ENCODE results near the gene LDLRAP1. TPM values are rescaled to one million over a fixed set of nuclear protein-coding genes. Genes with fewer than 3 reads are reported as not detected.
"Not testable (repeated sequence)": the region's sequence is repeated elsewhere in the genome, so short reads cannot be mapped to it uniquely, and the experiment has no call there.

The LDLRAP1 gene
- total RNA-seq, 2 donors from 2014 or later = 37.8 to 56.3 TPM

DNA sequence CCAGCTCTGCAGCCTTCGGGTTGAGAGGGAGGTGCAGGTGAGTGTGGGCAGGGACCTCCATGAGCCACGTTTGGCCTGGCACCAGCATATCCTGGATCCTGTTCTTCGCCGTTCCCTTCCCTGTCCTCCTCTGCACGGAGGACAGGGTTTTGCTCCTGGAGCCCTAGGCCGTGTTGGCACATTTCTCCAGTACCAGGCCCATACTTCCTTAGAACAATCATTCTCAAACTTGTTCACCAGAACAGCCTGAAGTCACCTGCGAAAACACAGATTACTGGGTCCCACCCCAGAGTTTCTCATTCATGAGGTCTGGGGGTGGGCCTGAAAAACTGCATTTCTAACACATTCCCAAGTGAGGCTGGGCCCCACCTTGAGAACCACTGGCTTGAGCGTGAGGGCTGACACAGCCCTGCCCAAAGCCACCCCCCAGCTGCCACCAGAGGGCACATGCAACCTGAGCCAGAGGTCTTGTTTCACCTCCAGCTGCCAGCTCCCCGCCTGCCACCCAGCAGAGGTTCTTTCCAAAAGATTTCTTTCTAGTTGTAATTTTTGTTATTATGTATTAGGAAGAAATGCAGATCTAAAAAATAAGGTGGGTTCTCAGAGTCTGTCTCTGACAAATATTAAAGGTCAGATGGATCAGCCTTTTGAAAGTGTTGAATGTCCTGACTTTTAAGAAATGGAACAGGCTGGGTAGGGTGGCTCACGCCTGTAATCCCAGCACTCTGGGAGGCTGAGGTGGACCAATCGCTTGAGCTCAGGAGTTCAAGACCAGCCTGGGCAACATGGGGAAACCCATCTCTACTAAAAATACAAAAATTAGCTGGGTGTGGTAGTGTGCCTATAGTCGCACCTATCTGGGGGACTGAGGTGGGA is 39.6 kb upstream of the LDLRAP1 start:
- no peak overlapping the region for H3K4me3 ChIP-seq
- intact Hi-C loops (cut with DNase I) = no loop called here
- no peaks in the 10 kb centered on the region for H3K9me3 ChIP-seq
- H3K27ac ChIP-seq = peak overlapping the region; percentile 4
- TF ChIP-seq, protein P1, sequence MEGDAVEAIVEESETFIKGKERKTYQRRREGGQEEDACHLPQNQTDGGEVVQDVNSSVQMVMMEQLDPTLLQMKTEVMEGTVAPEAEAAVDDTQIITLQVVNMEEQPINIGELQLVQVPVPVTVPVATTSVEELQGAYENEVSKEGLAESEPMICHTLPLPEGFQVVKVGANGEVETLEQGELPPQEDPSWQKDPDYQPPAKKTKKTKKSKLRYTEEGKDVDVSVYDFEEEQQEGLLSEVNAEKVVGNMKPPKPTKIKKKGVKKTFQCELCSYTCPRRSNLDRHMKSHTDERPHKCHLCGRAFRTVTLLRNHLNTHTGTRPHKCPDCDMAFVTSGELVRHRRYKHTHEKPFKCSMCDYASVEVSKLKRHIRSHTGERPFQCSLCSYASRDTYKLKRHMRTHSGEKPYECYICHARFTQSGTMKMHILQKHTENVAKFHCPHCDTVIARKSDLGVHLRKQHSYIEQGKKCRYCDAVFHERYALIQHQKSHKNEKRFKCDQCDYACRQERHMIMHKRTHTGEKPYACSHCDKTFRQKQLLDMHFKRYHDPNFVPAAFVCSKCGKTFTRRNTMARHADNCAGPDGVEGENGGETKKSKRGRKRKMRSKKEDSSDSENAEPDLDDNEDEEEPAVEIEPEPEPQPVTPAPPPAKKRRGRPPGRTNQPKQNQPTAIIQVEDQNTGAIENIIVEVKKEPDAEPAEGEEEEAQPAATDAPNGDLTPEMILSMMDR (IDR thresholded peaks at IDR 0.05) = peak in 3 of 4 experiments; percentile 23 to 66 (median 45)
- no peak for TF ChIP-seq POLR2AphosphoS5 (IDR thresholded peaks at IDR 0.05)
- DNase-seq (ENCODE audit: low spot score) = peak; percentile 37
- WGBS = 72% methylated on average over 12 of the region's 12 CpGs
- H3K27me3 ChIP-seq (replicated peaks; ENCODE audit: insufficient read depth) = no peaks in the 10 kb centered on the region
- peaks cover 6% of the 10 kb centered on the region for H3K4me1 ChIP-seq (replicated peaks)
- no peaks in the 10 kb centered on the region for H3K36me3 ChIP-seq

DNA sequence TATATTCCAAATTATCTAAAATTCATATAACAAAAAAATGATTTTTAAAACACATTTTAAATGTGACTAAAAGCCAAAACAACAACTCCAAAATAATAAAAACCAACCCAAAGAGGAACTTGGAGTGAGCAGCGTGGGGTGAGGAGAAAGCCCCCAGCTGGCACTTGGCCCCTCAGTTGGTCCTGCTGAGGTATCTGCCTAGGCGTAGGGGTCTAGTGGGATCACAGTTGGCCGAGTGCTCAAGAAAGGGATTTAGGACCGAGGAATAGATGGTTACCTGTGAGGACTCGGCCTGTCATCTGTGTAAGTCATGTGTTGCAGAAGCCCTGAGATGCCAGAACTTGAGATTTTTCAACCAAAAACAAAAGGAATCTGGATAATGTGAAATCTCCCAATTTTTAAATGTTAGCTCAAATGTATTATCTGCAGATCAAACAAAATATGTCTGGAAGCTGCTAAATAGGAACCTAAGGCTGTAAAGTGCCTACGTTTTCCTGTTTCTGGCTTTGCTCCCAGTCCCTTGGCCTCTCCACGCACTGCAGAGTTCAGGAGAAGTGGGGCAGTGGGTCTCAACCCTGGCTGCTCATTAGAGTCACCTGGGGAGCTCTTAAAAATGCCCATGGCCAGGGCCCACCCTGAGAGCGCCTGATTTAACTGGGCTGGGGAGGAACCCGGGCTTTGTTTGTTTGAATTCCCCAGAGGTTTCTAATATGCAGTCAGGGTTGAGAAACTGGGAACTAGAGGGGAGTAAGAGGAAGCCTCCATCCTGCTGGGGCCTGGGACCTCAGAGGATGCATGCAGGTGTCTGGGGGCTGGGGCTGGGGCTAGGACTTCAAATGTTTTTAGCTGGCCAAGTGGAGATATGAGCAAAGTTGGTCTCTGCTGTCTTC is 38.5 kb upstream of the LDLRAP1 start:
- Histone ChIP-seq H3K27ac (no peak overlapping the region), H3K27me3 (replicated peaks; ENCODE audit: insufficient read depth) (no peaks in the 10 kb centered on the region), H3K9me3 (no peaks in the 10 kb centered on the region), H3K36me3 (no peaks in the 10 kb centered on the region), H3K4me3 (no peak overlapping the region), H3K4me1 (replicated peaks) (peaks cover 6% of the 10 kb centered on the region)
- no peak for DNase-seq (ENCODE audit: low spot score)
- no peak for TF ChIP-seq POLR2AphosphoS5 (IDR thresholded peaks at IDR 0.05)
- TF ChIP-seq, protein P1 (IDR thresholded peaks at IDR 0.05) = no peak
- TF ChIP-seq POLR2A (IDR thresholded peaks at IDR 0.05) = no peak
- WGBS = 52% methylated on average over 9 of the region's 9 CpGs
- intact Hi-C loops (cut with DNase I) = no loop called here

DNA sequence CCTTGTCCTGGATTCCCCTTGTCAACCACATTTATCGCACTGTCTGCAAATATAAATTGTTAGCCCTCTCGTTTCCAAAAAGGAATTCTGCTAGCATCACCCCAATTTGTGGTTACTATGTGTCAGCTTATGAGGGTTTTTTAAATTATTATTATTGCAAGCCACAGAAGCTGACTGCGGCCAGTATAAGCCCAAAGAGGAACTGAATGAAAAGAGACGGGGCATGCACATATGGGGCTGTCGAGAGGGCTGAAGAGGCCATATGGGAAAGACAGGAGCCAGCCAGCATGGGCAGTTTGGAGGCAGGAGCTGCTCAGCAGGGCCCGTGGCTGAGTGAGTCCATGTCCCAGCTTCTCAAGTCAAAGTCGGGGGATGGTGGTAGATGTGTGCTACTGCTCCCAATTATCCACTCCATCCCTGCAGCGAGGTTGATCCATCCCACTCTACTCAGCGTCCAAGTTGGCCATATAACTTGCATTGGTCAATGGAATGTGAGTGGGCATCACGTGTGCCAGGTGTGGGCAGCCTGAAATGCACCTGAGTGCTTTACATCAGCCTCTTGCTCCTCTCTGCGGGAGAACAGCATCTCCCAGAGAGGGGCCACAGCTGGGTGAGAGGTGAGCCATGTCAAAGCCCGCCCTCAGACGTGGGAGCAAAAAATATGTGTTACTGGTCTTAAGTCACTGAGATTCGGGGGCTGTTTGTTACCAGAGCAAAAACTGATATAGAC is 37.6 kb upstream of the LDLRAP1 start:
- DNase-seq (ENCODE audit: low spot score) = no peak
- WGBS = 79% methylated on average over 14 of the region's 14 CpGs

GRCh38 chr1:25506566-25507463 is 36.6 kb upstream of the LDLRAP1 start:
- intact Hi-C loops (cut with DNase I); DNase-seq (ENCODE audit: low spot score); H3K27ac ChIP-seq; H3K27me3 ChIP-seq (replicated peaks; ENCODE audit: insufficient read depth); H3K9me3 ChIP-seq; H3K36me3 ChIP-seq; H3K4me3 ChIP-seq; H3K4me1 ChIP-seq (replicated peaks): not testable (repeated sequence)
- 63% methylated on average over 31 of the region's 37 CpGs for WGBS
- TF ChIP-seq, protein P1 (IDR thresholded peaks at IDR 0.05) = peak in 1 of 4 experiments; percentile 8
- TF ChIP-seq POLR2AphosphoS5 (IDR thresholded peaks at IDR 0.05) = peak; percentile 10

More for the DNA sequence above, 37.6 kb upstream of the LDLRAP1 start:
- intact Hi-C loops (cut with DNase I) = no loop called here
- no peaks in the 10 kb centered on the region for H3K36me3 ChIP-seq
- no peak overlapping the region for H3K27ac ChIP-seq
- H3K4me3 ChIP-seq = no peak overlapping the region
- peaks cover 6% of the 10 kb centered on the region for H3K4me1 ChIP-seq (replicated peaks)
- TF ChIP-seq, protein P1 (IDR thresholded peaks at IDR 0.05) = no peak
- TF ChIP-seq POLR2AphosphoS5 (IDR thresholded peaks at IDR 0.05) = no peak
- no peak for TF ChIP-seq POLR2A (IDR thresholded peaks at IDR 0.05)
- no peaks in the 10 kb centered on the region for H3K9me3 ChIP-seq
- H3K27me3 ChIP-seq (replicated peaks; ENCODE audit: insufficient read depth) = no peaks in the 10 kb centered on the region

Measured in prostate gland (tissue), 2 donors.